Stimulated activated naive B cell treated with anti-CD40 and anti-IgM and Interleukin-4, amounts not matched to agents 10 μg/mL and 1 μg/mL and 100 μg/mL, for 72 hours (primary cell): ENCODE data around the gene WIPF1.

ENCODE experiments used
- ATAC-seq, 2 donors: fragments of 150-1000 bp; cut with Tn5 transposase; replicated peaks; 2 replicates each; pipeline ENCODE4 v1.10.0; 2021; ENCODE audit warnings: moderate library complexity in 1 of 2
- DNase-seq: peaks from one replicate; pipeline ENCODE4 v3.0.0; 2021
- H3K27ac Mint-ChIP-seq: one replicate; pipeline ENCODE4 v1.8.0; 2022; ENCODE audit warnings: mild to moderate bottlenecking, mixed read lengths
- H3K27me3 Mint-ChIP-seq, 2 donors: one replicate each; pipeline ENCODE4 v1.8.0; 2022; ENCODE audit warnings: mixed read lengths in 2 of 2
- H3K36me3 Mint-ChIP-seq, 2 donors: one replicate each; pipeline ENCODE4 v1.8.0; 2022; ENCODE audit warnings: mixed read lengths in 2 of 2, mild to moderate bottlenecking in 1 of 2
- H3K4me1 Mint-ChIP-seq, 2 donors: one replicate each; pipeline ENCODE4 v1.8.0; 2022; ENCODE audit warnings: mixed read lengths in 2 of 2, mild to moderate bottlenecking in 1 of 2
- H3K4me3 Mint-ChIP-seq, 2 donors: one replicate each; pipeline ENCODE4 v1.8.0; 2022; ENCODE audit warnings: mild to moderate bottlenecking in 2 of 2, mixed read lengths in 2 of 2, moderate library complexity in 1 of 2
- H3K9me3 Mint-ChIP-seq, 2 donors: one replicate each; pipeline ENCODE4 v1.8.0; 2022; ENCODE audit warnings: mixed read lengths in 2 of 2, mild to moderate bottlenecking in 1 of 2

Gene WIPF1

GRCh38 chr2:174586418-174587295, 10.9 kb downstream of the WIPF1 start:
- peak overlapping the region; percentile 63 for H3K27ac Mint-ChIP-seq
- no peaks in the 10 kb centered on the region for H3K9me3 Mint-ChIP-seq
- DNase-seq (no peak), ATAC-seq (no peak)
- no peak overlapping the region for H3K4me3 Mint-ChIP-seq
- peaks cover 40 to 75% of the 10 kb centered on the region in 2 donors for H3K4me1 Mint-ChIP-seq
- H3K27me3 Mint-ChIP-seq = no peaks in the 10 kb centered on the region
- peaks cover 36 to 59% of the 10 kb centered on the region in 2 donors for H3K36me3 Mint-ChIP-seq

GRCh38 chr2:174585657-174586252, 11.8 kb downstream of the WIPF1 start:
- Mint-ChIP-seq H3K4me3 (no peak overlapping the region), H3K4me1 (peaks cover 41 to 76% of the 10 kb centered on the region in 2 donors), H3K36me3 (peaks cover 39 to 58% of the 10 kb centered on the region in 2 donors), H3K9me3 (no peaks in the 10 kb centered on the region), H3K27ac (peak overlapping the region; percentile 6), H3K27me3 (no peaks in the 10 kb centered on the region)
- DNase-seq (no peak), ATAC-seq (no peak)

DNA sequence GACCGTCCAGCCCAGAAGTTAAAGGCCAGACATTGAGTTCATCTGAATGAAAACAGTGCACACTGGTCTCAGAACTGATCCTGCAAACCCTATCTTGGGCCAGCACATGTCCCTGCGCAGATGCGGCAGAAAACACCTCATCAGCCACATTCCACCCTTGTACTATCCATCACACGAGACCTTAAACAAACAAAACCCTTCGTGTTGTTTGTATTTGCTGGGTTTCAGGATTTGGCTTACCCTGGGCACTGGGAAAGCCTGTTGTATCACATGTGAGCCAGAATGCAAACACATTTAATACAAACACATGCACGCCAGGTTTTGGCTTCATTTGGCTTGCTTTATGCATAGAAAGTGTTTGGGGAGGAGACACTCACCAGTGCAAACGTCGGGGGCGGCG, 12.5 kb downstream of the WIPF1 start:
- Mint-ChIP-seq H3K36me3 (peaks cover 40 to 61% of the 10 kb centered on the region in 2 donors), H3K27ac (peak overlapping the region; percentile 39), H3K4me1 (peaks cover 44 to 76% of the 10 kb centered on the region in 2 donors), H3K27me3 (no peaks in the 10 kb centered on the region), H3K4me3 (no peak overlapping the region), H3K9me3 (no peaks in the 10 kb centered on the region)
- ATAC-seq (no peak), DNase-seq (no peak)

DNA sequence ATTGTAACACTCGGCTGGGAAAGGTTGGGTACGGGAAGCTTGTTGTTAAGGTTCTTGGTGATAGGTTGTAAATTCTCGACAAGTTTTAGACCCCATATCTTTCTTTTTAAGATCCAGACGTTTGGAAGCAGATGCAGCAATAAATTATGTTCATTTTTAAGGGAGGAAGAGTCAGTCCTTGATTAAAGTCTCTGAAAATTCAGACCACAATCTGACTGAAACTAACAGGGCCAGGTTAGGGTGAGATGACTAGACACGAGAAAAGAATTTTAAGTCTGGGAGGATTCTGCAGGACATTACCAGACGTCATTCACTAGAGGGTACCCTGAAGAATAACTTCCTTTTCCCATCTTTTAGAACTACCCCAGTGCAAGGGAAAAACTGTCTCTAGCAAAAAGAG, 16.1 kb downstream of the WIPF1 start:
- ATAC-seq = peak in 1 of 2 donors; percentile 46

DNA sequence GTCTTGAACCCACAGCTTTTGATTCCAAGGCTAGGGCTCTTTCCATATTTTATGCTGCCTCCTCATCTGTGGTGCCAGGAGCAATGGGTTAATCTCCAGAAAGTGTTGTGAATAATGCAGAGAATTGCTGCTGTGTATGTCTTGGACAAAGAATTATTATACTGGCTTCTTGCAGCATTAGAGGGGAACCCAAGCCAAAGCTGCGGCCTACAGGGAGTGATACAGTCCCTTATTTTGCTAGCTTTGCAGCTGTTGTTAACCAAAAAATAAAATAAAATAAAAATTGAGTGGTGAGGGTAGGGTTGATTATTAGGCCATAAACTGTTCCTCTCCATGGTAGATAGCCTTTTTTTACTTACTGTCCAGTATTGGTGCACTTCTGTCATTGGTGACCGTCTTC, 16.7 kb downstream of the WIPF1 start:
- H3K27ac Mint-ChIP-seq = peak overlapping the region; percentile 74
- H3K4me1 Mint-ChIP-seq = peaks cover 25 to 63% of the 10 kb centered on the region in 2 donors
- ATAC-seq = no peak
- no peak for DNase-seq
- H3K27me3 Mint-ChIP-seq = no peaks in the 10 kb centered on the region
- H3K4me3 Mint-ChIP-seq = peak overlapping the region in 1 of 2 donors; percentile 23
- no peaks in the 10 kb centered on the region for H3K9me3 Mint-ChIP-seq
- peaks cover 34 to 58% of the 10 kb centered on the region in 2 donors for H3K36me3 Mint-ChIP-seq

More for the DNA sequence above, 16.1 kb downstream of the WIPF1 start:
- Mint-ChIP-seq H3K4me1 (peaks cover 27 to 65% of the 10 kb centered on the region in 2 donors), H3K27ac (peak overlapping the region; percentile 74), H3K9me3 (no peaks in the 10 kb centered on the region), H3K27me3 (no peaks in the 10 kb centered on the region), H3K36me3 (peaks cover 34 to 61% of the 10 kb centered on the region in 2 donors), H3K4me3 (peak overlapping the region in 1 of 2 donors; percentile 23)
- no peak for DNase-seq

- no peak overlapping the region for H3K4me3 Mint-ChIP-seq
- ATAC-seq (peak; percentile 74 to 78), DNase-seq (no peak)
- H3K9me3 Mint-ChIP-seq = no peaks in the 10 kb centered on the region
- no peaks in the 10 kb centered on the region for H3K27me3 Mint-ChIP-seq
- peaks cover 36 to 56% of the 10 kb centered on the region in 2 donors for H3K36me3 Mint-ChIP-seq
- peaks cover 24 to 56% of the 10 kb centered on the region in 2 donors for H3K4me1 Mint-ChIP-seq
- H3K27ac Mint-ChIP-seq = no peak overlapping the region
Observed at GRCh38 chr2:174577967-174578589, 19.5 kb downstream of the WIPF1 start.

GRCh38 chr2:174575124-174575776, 22.4 kb downstream of the WIPF1 start:
- ATAC-seq = no peak
- DNase-seq = no peak
- peak overlapping the region; percentile 75 for H3K27ac Mint-ChIP-seq
- H3K36me3 Mint-ChIP-seq = peaks cover 47 to 66% of the 10 kb centered on the region in 2 donors
- peaks cover 17 to 43% of the 10 kb centered on the region in 2 donors for H3K4me1 Mint-ChIP-seq
- H3K4me3 Mint-ChIP-seq = no peak overlapping the region
- H3K27me3 Mint-ChIP-seq = no peaks in the 10 kb centered on the region
- H3K9me3 Mint-ChIP-seq = no peaks in the 10 kb centered on the region

DNA sequence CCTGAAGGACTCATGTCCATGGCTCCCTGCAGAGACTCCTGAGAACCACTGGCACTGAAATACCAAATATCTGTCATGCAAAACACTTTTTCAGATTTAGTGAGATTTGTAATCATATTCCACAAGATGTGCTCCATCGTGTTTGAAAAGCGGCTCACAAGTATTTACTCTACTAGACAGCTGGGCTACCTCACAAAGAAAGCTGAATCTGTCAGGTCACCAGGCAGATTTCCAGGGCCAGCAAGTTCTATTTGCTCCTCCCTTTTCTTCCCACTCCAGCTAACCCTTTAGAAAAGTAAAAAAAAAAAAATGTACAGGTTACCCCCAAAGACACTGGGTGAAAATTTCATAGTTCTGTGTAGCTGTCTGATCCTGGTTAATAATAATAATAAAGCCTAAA, 22.9 kb downstream of the WIPF1 start:
- no peak overlapping the region for H3K27ac Mint-ChIP-seq
- no peak overlapping the region for H3K4me3 Mint-ChIP-seq
- H3K27me3 Mint-ChIP-seq = no peaks in the 10 kb centered on the region
- peaks cover 47 to 65% of the 10 kb centered on the region in 2 donors for H3K36me3 Mint-ChIP-seq
- H3K4me1 Mint-ChIP-seq = peaks cover 18 to 42% of the 10 kb centered on the region in 2 donors
- ATAC-seq (no peak), DNase-seq (no peak)
- H3K9me3 Mint-ChIP-seq = no peaks in the 10 kb centered on the region

GRCh38 chr2:174573621-174574081, 24.0 kb downstream of the WIPF1 start:
- H3K4me3 Mint-ChIP-seq = no peak overlapping the region
- no peak for ATAC-seq

GRCh38 chr2:174572556-174572955, 25.0 kb downstream of the WIPF1 start:
- no peak for DNase-seq
- Mint-ChIP-seq H3K9me3 (no peaks in the 10 kb centered on the region), H3K27me3 (no peaks in the 10 kb centered on the region), H3K27ac (peak overlapping the region; percentile 78), H3K4me3 (no peak overlapping the region), H3K36me3 (peaks cover 46 to 56% of the 10 kb centered on the region in 2 donors), H3K4me1 (peaks cover 22 to 39% of the 10 kb centered on the region in 2 donors)
- no peak for ATAC-seq

More at GRCh38 chr2:174573621-174574081, 24.0 kb downstream of the WIPF1 start:
- Mint-ChIP-seq H3K4me1 (peaks cover 22 to 41% of the 10 kb centered on the region in 2 donors), H3K9me3 (no peaks in the 10 kb centered on the region), H3K36me3 (peaks cover 47 to 57% of the 10 kb centered on the region in 2 donors), H3K27me3 (no peaks in the 10 kb centered on the region), H3K27ac (peak overlapping the region; percentile 78)
- DNase-seq = no peak

DNA sequence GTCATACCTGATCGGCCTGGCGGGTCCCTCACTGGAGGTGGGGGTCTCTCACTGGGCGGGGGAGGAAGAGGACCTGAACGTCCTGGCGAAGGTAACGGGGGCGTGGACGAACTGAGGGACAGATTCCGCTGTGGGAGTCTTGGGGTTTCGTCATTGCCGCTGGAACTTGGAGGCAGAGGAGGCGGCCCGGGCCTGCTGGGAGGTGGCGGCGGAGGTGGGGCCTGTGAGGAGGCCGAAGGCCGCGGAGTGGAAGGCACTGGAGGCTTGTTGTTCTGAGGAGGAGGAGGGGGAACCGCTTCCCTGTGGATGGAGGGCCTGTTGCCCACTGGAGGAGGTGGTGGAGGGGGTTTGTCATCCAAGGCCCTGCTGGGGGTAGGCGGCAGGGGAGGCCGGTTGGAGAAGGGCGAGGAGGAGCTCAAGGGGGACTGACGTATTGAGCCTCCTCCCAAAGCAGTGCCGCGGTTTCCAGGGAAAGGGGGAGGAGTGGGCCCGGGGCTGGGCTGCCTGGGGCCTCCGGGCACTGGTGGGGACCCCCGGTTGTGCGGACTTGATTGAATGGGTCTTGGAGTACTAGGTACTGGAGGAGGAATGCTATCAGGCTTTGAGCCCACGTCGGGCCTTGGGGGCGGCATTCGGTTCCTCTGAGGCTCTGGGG, 25.8 kb downstream of the WIPF1 start:
- Mint-ChIP-seq H3K27ac (peak overlapping the region; percentile 91), H3K4me1 (peaks cover 22 to 39% of the 10 kb centered on the region in 2 donors), H3K4me3 (peak overlapping the region in 1 of 2 donors; percentile 32), H3K36me3 (peaks cover 52 to 62% of the 10 kb centered on the region in 2 donors), H3K9me3 (no peaks in the 10 kb centered on the region), H3K27me3 (no peaks in the 10 kb centered on the region)
- DNase-seq (no peak), ATAC-seq (no peak)

DNA sequence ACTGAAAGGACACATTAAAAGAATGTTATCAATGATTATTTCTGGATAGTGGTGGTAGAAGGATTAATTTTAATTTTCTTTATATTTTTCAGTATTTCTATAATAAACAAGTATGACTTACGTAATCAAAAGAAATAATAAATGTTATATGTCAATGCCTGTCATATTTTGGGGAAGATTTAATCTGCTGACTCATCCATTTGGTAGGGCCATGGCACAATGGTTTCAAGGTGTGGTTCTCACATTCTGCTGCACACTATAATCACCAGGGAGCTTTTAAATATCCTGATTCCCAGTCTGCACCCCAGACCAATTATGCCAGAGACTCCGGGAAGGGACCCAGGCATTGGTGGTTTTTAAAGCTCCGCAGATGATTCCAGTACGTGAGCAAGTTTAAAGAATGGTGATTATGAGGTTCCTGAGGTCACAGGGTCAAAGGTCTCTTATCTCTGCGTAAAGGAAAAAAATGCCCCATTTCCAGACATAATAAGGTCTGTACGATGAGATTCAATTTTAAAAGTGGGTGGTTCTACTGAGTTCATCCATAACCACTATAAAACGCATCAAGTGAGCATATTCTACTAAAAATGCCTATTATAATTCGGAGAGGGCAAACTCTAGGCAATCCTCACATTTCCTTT, 27.2 kb downstream of the WIPF1 start:
- H3K4me1 Mint-ChIP-seq = peaks cover 20 to 35% of the 10 kb centered on the region in 2 donors
- peaks cover 56 to 65% of the 10 kb centered on the region in 2 donors for H3K36me3 Mint-ChIP-seq
- no peak for ATAC-seq
- no peak for DNase-seq
- peak overlapping the region; percentile 3 for H3K27ac Mint-ChIP-seq
- no peaks in the 10 kb centered on the region for H3K27me3 Mint-ChIP-seq
- H3K4me3 Mint-ChIP-seq = no peak overlapping the region
- no peaks in the 10 kb centered on the region for H3K9me3 Mint-ChIP-seq

GRCh38 chr2:174569678-174570077, 27.9 kb downstream of the WIPF1 start:
- ATAC-seq = no peak
- Mint-ChIP-seq H3K4me3 (no peak overlapping the region), H3K36me3 (peaks cover 56 to 64% of the 10 kb centered on the region in 2 donors)

More at GRCh38 chr2:174569678-174570077, 27.9 kb downstream of the WIPF1 start:
- Mint-ChIP-seq H3K9me3 (no peaks in the 10 kb centered on the region), H3K4me1 (peaks cover 19 to 31% of the 10 kb centered on the region in 2 donors), H3K27me3 (no peaks in the 10 kb centered on the region), H3K27ac (no peak overlapping the region)
- no peak for DNase-seq
